ENCODE results near the gene CXorf58. TPM values are rescaled to one million over a fixed set of nuclear protein-coding genes. Genes with fewer than 3 reads are reported as not detected.

The CXorf58 gene
- total and polyA plus RNA-seq, 7 experiments from 2014 or later = not detected

GRCh38 chrX:23908219-23909004, 606 bp downstream of the CXorf58 start:
- Mint-ChIP-seq H3K4me1 (peaks cover 0 to 17% (median 8%) of the 10 kb centered on the region in 7 donors), H3K9me3 (no peaks in the 10 kb centered on the region), H3K4me3 (peak overlapping the region; percentile 69 to 87 (median 80)), H3K36me3 (peaks cover 0 to 3% (median 0%) of the 10 kb centered on the region in 5 donors), H3K27ac (peak overlapping the region; percentile 85 to 94 (median 90)), H3K27me3 (no peaks in the 10 kb centered on the region)
- Histone ChIP-seq H3K36me3 (ENCODE audit: control insufficient read depth in 2 of 3, insufficient read depth in 3 of 3, low read length in 3 of 3) (no peaks in the 10 kb centered on the region), H3K27ac (ENCODE audit: low read depth, low read length) (peak overlapping the region; percentile 88), H3K9me3 (ENCODE audit: control insufficient read depth in 2 of 3, low read length in 3 of 3) (no peaks in the 10 kb centered on the region), H3K4me3 (ENCODE audit: low read length) (peak overlapping the region; percentile 38), H3K4me1 (ENCODE audit: control insufficient read depth in 2 of 2, insufficient read depth in 2 of 2, low read length in 2 of 2) (peaks cover 10 to 16% of the 10 kb centered on the region in 2 donors), H3K27me3 (ENCODE audit: control insufficient read depth in 2 of 2, insufficient read depth in 2 of 2, low read length in 2 of 2) (no peaks in the 10 kb centered on the region)
- CTCF ChIA-PET = interaction anchor here (1.0 to 2.5 kb wide), 7 partner anchors 17 to 151 kb away, joined by 3 to 10 read pairs (median 3); partner anchors contain the start of gene EIF2S3
- intact Hi-C loops (cut with micrococcal nuclease) = loop anchor here (1.0 to 10.0 kb wide), 9 partner anchors 23 to 559 kb away; partner anchors contain the start of genes PRDX4 (in 2 of the 2), EIF2S3 (in 1 of the 2) and PDK3 (in 1 of the 2)
- ATAC-seq (no peak), DNase-seq (peak in 2 of 9 donors; percentile 9 to 11)
- POLR2A ChIA-PET = interaction anchor here (0.6 to 3.5 kb wide), 12 partner anchors 17 to 146 kb away, joined by 3 to 28 read pairs (median 3); partner anchors contain the start of genes EIF2S3 and SAT1

GRCh38 chrX:23911126-23911835, 3.5 kb downstream of the CXorf58 start:
- Mint-ChIP-seq H3K27ac (no peak overlapping the region), H3K9me3 (no peaks in the 10 kb centered on the region), H3K4me3 (no peak overlapping the region), H3K4me1 (peaks cover 0 to 14% (median 8%) of the 10 kb centered on the region in 7 donors), H3K36me3 (no peaks in the 10 kb centered on the region), H3K27me3 (no peaks in the 10 kb centered on the region)
- Histone ChIP-seq H3K36me3 (ENCODE audit: control insufficient read depth in 2 of 3, insufficient read depth in 3 of 3, low read length in 3 of 3) (no peaks in the 10 kb centered on the region), H3K9me3 (ENCODE audit: control insufficient read depth in 2 of 3, low read length in 3 of 3) (no peaks in the 10 kb centered on the region), H3K27me3 (ENCODE audit: control insufficient read depth in 2 of 2, insufficient read depth in 2 of 2, low read length in 2 of 2) (no peaks in the 10 kb centered on the region), H3K4me3 (ENCODE audit: low read length) (no peak overlapping the region), H3K4me1 (ENCODE audit: control insufficient read depth in 2 of 2, insufficient read depth in 2 of 2, low read length in 2 of 2) (peaks cover 10 to 16% of the 10 kb centered on the region in 2 donors), H3K27ac (ENCODE audit: low read depth, low read length) (no peak overlapping the region)
- ChIA-PET POLR2A (interaction anchor here (0.6 kb wide), 1 partner anchor 156 kb away, joined by 7 read pairs; no protein-coding TSS in a partner anchor), CTCF (no interaction called here)
- ATAC-seq = no peak
- no peak for DNase-seq
- intact Hi-C loops (cut with micrococcal nuclease) = no loop called here

- Histone ChIP-seq H3K36me3 (ENCODE audit: control insufficient read depth in 2 of 3, insufficient read depth in 3 of 3, low read length in 3 of 3) (no peaks in the 10 kb centered on the region), H3K4me1 (ENCODE audit: control insufficient read depth in 2 of 2, insufficient read depth in 2 of 2, low read length in 2 of 2) (no peaks in the 10 kb centered on the region), H3K27ac (ENCODE audit: low read depth, low read length) (no peak overlapping the region), H3K4me3 (ENCODE audit: low read length) (no peak overlapping the region), H3K9me3 (ENCODE audit: control insufficient read depth in 2 of 3, low read length in 3 of 3) (no peaks in the 10 kb centered on the region), H3K27me3 (ENCODE audit: control insufficient read depth in 2 of 2, insufficient read depth in 2 of 2, low read length in 2 of 2) (no peaks in the 10 kb centered on the region)
- H3K36me3 Mint-ChIP-seq = peaks cover 0 to 9% (median 0%) of the 10 kb centered on the region in 5 donors
- peaks cover 0 to 9% (median 0%) of the 10 kb centered on the region in 11 donors for H3K9me3 Mint-ChIP-seq
- H3K27ac Mint-ChIP-seq = no peak overlapping the region
- intact Hi-C loops (cut with micrococcal nuclease) = no loop called here
- ChIA-PET CTCF (interaction anchor here (0.6 kb wide), 1 partner anchor 134 kb away, joined by 6 read pairs; no protein-coding TSS in a partner anchor), POLR2A (no interaction called here)
- peaks cover 0 to 4% (median 0%) of the 10 kb centered on the region in 5 donors for H3K27me3 Mint-ChIP-seq
- DNase-seq = no peak
- ATAC-seq = no peak
- H3K4me3 Mint-ChIP-seq = no peak overlapping the region
- H3K4me1 Mint-ChIP-seq = peaks cover 0 to 5% (median 0%) of the 10 kb centered on the region in 7 donors
Observed at GRCh38 chrX:23919148-23919547, 11.3 kb downstream of the CXorf58 start.

GRCh38 chrX:23919706-23920320, 12.0 kb downstream of the CXorf58 start:
- Histone ChIP-seq H3K4me3 (ENCODE audit: low read length) (no peak overlapping the region), H3K9me3 (ENCODE audit: control insufficient read depth in 2 of 3, low read length in 3 of 3) (no peaks in the 10 kb centered on the region), H3K36me3 (ENCODE audit: control insufficient read depth in 2 of 3, insufficient read depth in 3 of 3, low read length in 3 of 3) (no peaks in the 10 kb centered on the region), H3K27ac (ENCODE audit: low read depth, low read length) (no peak overlapping the region), H3K4me1 (ENCODE audit: control insufficient read depth in 2 of 2, insufficient read depth in 2 of 2, low read length in 2 of 2) (no peaks in the 10 kb centered on the region), H3K27me3 (ENCODE audit: control insufficient read depth in 2 of 2, insufficient read depth in 2 of 2, low read length in 2 of 2) (no peaks in the 10 kb centered on the region)
- no peak for DNase-seq
- Mint-ChIP-seq H3K9me3 (peaks cover 0 to 9% (median 0%) of the 10 kb centered on the region in 11 donors), H3K4me1 (peaks cover 0 to 5% (median 0%) of the 10 kb centered on the region in 7 donors), H3K27me3 (peaks cover 0 to 4% (median 0%) of the 10 kb centered on the region in 5 donors), H3K36me3 (peaks cover 0 to 9% (median 0%) of the 10 kb centered on the region in 5 donors), H3K27ac (no peak overlapping the region), H3K4me3 (no peak overlapping the region)
- CTCF ChIA-PET = no interaction called here
- POLR2A ChIA-PET = no interaction called here
- no peak for ATAC-seq
- intact Hi-C loops (cut with micrococcal nuclease) = no loop called here

GRCh38 chrX:23926015-23926414, 18.2 kb downstream of the CXorf58 start:
- ATAC-seq (no peak), DNase-seq (no peak)
- Histone ChIP-seq H3K4me1 (ENCODE audit: control insufficient read depth in 2 of 2, insufficient read depth in 2 of 2, low read length in 2 of 2) (peaks cover 0 to under 1% of the 10 kb centered on the region in 2 donors), H3K9me3 (ENCODE audit: control insufficient read depth in 2 of 3, low read length in 3 of 3) (no peaks in the 10 kb centered on the region), H3K4me3 (ENCODE audit: low read length) (no peak overlapping the region), H3K27me3 (ENCODE audit: control insufficient read depth in 2 of 2, insufficient read depth in 2 of 2, low read length in 2 of 2) (no peaks in the 10 kb centered on the region), H3K27ac (ENCODE audit: low read depth, low read length) (no peak overlapping the region), H3K36me3 (ENCODE audit: control insufficient read depth in 2 of 3, insufficient read depth in 3 of 3, low read length in 3 of 3) (no peaks in the 10 kb centered on the region)
- peaks cover under 1 to 5% (median 3%) of the 10 kb centered on the region in 7 donors for H3K4me1 Mint-ChIP-seq
- no peaks in the 10 kb centered on the region for H3K27me3 Mint-ChIP-seq
- intact Hi-C loops (cut with micrococcal nuclease) = no loop called here
- no peak overlapping the region for H3K4me3 Mint-ChIP-seq
- CTCF ChIA-PET = interaction anchor here (1.7 kb wide), 1 partner anchor 17 kb away, joined by 5 read pairs; no protein-coding TSS in a partner anchor
- POLR2A ChIA-PET = no interaction called here
- H3K9me3 Mint-ChIP-seq = no peaks in the 10 kb centered on the region
- H3K27ac Mint-ChIP-seq = no peak overlapping the region
- H3K36me3 Mint-ChIP-seq = no peaks in the 10 kb centered on the region

- ChIA-PET CTCF (no interaction called here), POLR2A (no interaction called here)
- Mint-ChIP-seq H3K27ac (peak overlapping the region in 8 of 9 donors; percentile 65 to 91 (median 84)), H3K27me3 (no peaks in the 10 kb centered on the region), H3K9me3 (peaks cover 0 to 1% (median 0%) of the 10 kb centered on the region in 11 donors), H3K4me3 (peak overlapping the region in 9 of 10 donors; percentile 12 to 68 (median 48)), H3K36me3 (peaks cover 0 to 6% (median 0%) of the 10 kb centered on the region in 5 donors), H3K4me1 (peaks cover 4 to 21% (median 17%) of the 10 kb centered on the region in 7 donors)
- peak in 7 of 9 donors; percentile 10 to 58 (median 32) for DNase-seq
- Histone ChIP-seq H3K4me3 (ENCODE audit: low read length) (no peak overlapping the region), H3K27ac (ENCODE audit: low read depth, low read length) (peak overlapping the region; percentile 57), H3K9me3 (ENCODE audit: control insufficient read depth in 2 of 3, low read length in 3 of 3) (no peaks in the 10 kb centered on the region), H3K27me3 (ENCODE audit: control insufficient read depth in 2 of 2, insufficient read depth in 2 of 2, low read length in 2 of 2) (no peaks in the 10 kb centered on the region), H3K4me1 (ENCODE audit: control insufficient read depth in 2 of 2, insufficient read depth in 2 of 2, low read length in 2 of 2) (peaks cover 4 to 10% of the 10 kb centered on the region in 2 donors), H3K36me3 (ENCODE audit: control insufficient read depth in 2 of 3, insufficient read depth in 3 of 3, low read length in 3 of 3) (no peaks in the 10 kb centered on the region)
- intact Hi-C loops (cut with micrococcal nuclease) = loop anchor here in 1 of 2 donors (1.0 to 2.0 kb wide), 3 partner anchors 22 to 94 kb away; partner anchors contain the start of gene CXorf58
- peak; percentile 83 for ATAC-seq
Observed at GRCh38 chrX:23930894-23931604, 23.2 kb downstream of the CXorf58 start.

All from naive thymus-derived CD4-positive, alpha-beta T cell (primary cell).